ENCODE data around the gene CALHM5. TPM values are rescaled to one million over a fixed set of nuclear protein-coding genes. Genes with fewer than 3 reads are reported as not detected.

Gene CALHM5
- total and polyA plus RNA-seq, 2 donors from 2014 or later = 1.3 to 2.1 TPM

- DNase-seq = no peak
- peaks cover 0 to 1% (median 0%) of the 10 kb centered on the region in 3 donors for H3K9me3 ChIP-seq (ENCODE audit: control insufficient read depth in 2 of 3, insufficient read depth in 1 of 3, low read length in 3 of 3)
- TF ChIP-seq CTCF (IDR thresholded peaks at IDR 0.05; ENCODE audit: borderline replicate concordance, extremely low read depth, insufficient read depth) = no peak
- H3K4me3 ChIP-seq (ENCODE audit: low read length in 3 of 3) = peak overlapping the region in 1 of 3 donors; percentile 56
- no peaks in the 10 kb centered on the region for H3K4me1 ChIP-seq (ENCODE audit: control insufficient read depth in 2 of 3, insufficient read depth in 2 of 3, low read depth in 1 of 3, low read length in 3 of 3)
- no peak overlapping the region for H3K9ac ChIP-seq (ENCODE audit: low read length in 3 of 3)
- no peak overlapping the region for H3K27ac ChIP-seq (ENCODE audit: low read depth in 2 of 2, low read length in 2 of 2)
- FAIRE-seq = no peak
- H3K36me3 ChIP-seq (ENCODE audit: control insufficient read depth in 2 of 3, insufficient read depth in 3 of 3, low read length in 3 of 3) = no peaks in the 10 kb centered on the region
- no peaks in the 10 kb centered on the region for H3K27me3 ChIP-seq (ENCODE audit: control insufficient read depth, insufficient read depth, low read length)
- intact Hi-C loops (cut with DNase I) = no loop called here
Measured at GRCh38 chr6:116514111-116514510, 2.7 kb downstream of the CALHM5 start.

- Histone ChIP-seq H3K4me3 (ENCODE audit: low read length in 3 of 3) (no peak overlapping the region), H3K27ac (ENCODE audit: low read depth in 2 of 2, low read length in 2 of 2) (no peak overlapping the region), H3K9ac (ENCODE audit: low read length in 3 of 3) (no peak overlapping the region), H3K4me1 (ENCODE audit: control insufficient read depth in 2 of 3, insufficient read depth in 2 of 3, low read depth in 1 of 3, low read length in 3 of 3) (no peaks in the 10 kb centered on the region), H3K9me3 (ENCODE audit: control insufficient read depth in 2 of 3, insufficient read depth in 1 of 3, low read length in 3 of 3) (no peaks in the 10 kb centered on the region), H3K36me3 (ENCODE audit: control insufficient read depth in 2 of 3, insufficient read depth in 3 of 3, low read length in 3 of 3) (no peaks in the 10 kb centered on the region), H3K27me3 (ENCODE audit: control insufficient read depth, insufficient read depth, low read length) (no peaks in the 10 kb centered on the region)
- FAIRE-seq (no peak), DNase-seq (no peak)
- TF ChIP-seq CTCF (IDR thresholded peaks at IDR 0.05; ENCODE audit: borderline replicate concordance, extremely low read depth, insufficient read depth) = no peak
- intact Hi-C loops (cut with DNase I) = no loop called here
Measured at GRCh38 chr6:116515141-116515540, 3.7 kb downstream of the CALHM5 start.

GRCh38 chr6:116518621-116519368 lies 7.4 kb downstream of the CALHM5 start:
- no peak overlapping the region for H3K4me3 ChIP-seq (ENCODE audit: low read length in 3 of 3)
- no peaks in the 10 kb centered on the region for H3K36me3 ChIP-seq (ENCODE audit: control insufficient read depth in 2 of 3, insufficient read depth in 3 of 3, low read length in 3 of 3)
- intact Hi-C loops (cut with DNase I) = no loop called here
- TF ChIP-seq CTCF (IDR thresholded peaks at IDR 0.05; ENCODE audit: borderline replicate concordance, extremely low read depth, insufficient read depth) = no peak
- FAIRE-seq = no peak
- H3K27me3 ChIP-seq (ENCODE audit: control insufficient read depth, insufficient read depth, low read length) = no peaks in the 10 kb centered on the region
- no peak overlapping the region for H3K27ac ChIP-seq (ENCODE audit: low read depth in 2 of 2, low read length in 2 of 2)
- H3K9ac ChIP-seq (ENCODE audit: low read length in 3 of 3) = no peak overlapping the region
- no peaks in the 10 kb centered on the region for H3K9me3 ChIP-seq (ENCODE audit: control insufficient read depth in 2 of 3, insufficient read depth in 1 of 3, low read length in 3 of 3)
- H3K4me1 ChIP-seq (ENCODE audit: control insufficient read depth in 2 of 3, insufficient read depth in 2 of 3, low read depth in 1 of 3, low read length in 3 of 3) = no peaks in the 10 kb centered on the region
- peak in 1 of 5 donors; percentile 30 for DNase-seq
